ENCODE measurements around the gene C3.

- TF ChIP-seq CTCF (IDR thresholded peaks at IDR 0.05; ENCODE audit: low read depth, low read length) = no peak
- no peak for TF ChIP-seq EZH2phosphoT487 (IDR thresholded peaks at IDR 0.05; ENCODE audit: low read depth)
Observed at GRCh38 chr19:6761053-6761676, 40.7 kb upstream of the C3 start.
